H1 (cell line): ENCODE data around the gene HMGCS2. TPM values are rescaled to one million over a fixed set of nuclear protein-coding genes. Genes with fewer than 3 reads are reported as not detected.

Source experiments
- CTCF ChIA-PET: fragments of 300-600 bp; sonication (Branson Sonifier 250); formaldehyde crosslinking; loops from one replicate; lab custom pipeline; 2021; ENCODE audit not compliant: partially characterized antibody; lab: Charles Lee
- POLR2A ChIA-PET: fragments of 300-600 bp; sonication (Branson Sonifier 250); formaldehyde crosslinking; loops from one replicate; lab custom pipeline; 2021; ENCODE audit warnings: inconsistent platforms; ENCODE audit not compliant: partially characterized antibody; lab: Charles Lee
- DNase-seq, 2 experiments: peaks; one replicate each; pipeline versions ENCODE4 v3.0.0 to v3.0.0-alpha.2; 2010 to 2022; ENCODE audit warnings: low spot score in 2 of 2, low read depth in 1 of 2, mixed read lengths in 1 of 2
- FAIRE-seq: peaks from 2 replicates; lab custom pipeline; 2011; peaks lifted over from hg19 to GRCh38; lab: Jason Lieb, UNC
- H2AFZ ChIP-seq: 2 replicates; pipeline ENCODE4 v1.8.1; 2012; ENCODE audit warnings: low read length, inconsistent platforms
- H2AK5ac ChIP-seq: 2 replicates; pipeline ENCODE4 v1.6.1; 2013; ENCODE audit warnings: low read depth, low read length
- H2BK120ac ChIP-seq: replicated peaks from 2 replicates; pipeline ENCODE3; 2013; ENCODE audit warnings: low read depth, low read length, inconsistent platforms
- H2BK12ac ChIP-seq: 2 replicates; pipeline ENCODE4 v1.6.1; 2013; ENCODE audit warnings: low read depth, low read length
- H2BK15ac ChIP-seq: 2 replicates; pipeline ENCODE4 v1.6.1; 2013; ENCODE audit warnings: low read length
- H2BK20ac ChIP-seq: 2 replicates; pipeline ENCODE4 v1.6.1; 2013; ENCODE audit warnings: low read length
- H2BK5ac ChIP-seq: 2 replicates; pipeline ENCODE4 v1.6.1; 2013; ENCODE audit warnings: low read depth, low read length
- H3K14ac ChIP-seq: 2 replicates; pipeline ENCODE4 v1.6.1; 2013; ENCODE audit warnings: inconsistent platforms; ENCODE audit not compliant: insufficient read length
- H3K18ac ChIP-seq: 2 replicates; pipeline ENCODE4 v1.6.1; 2013; ENCODE audit warnings: low read length; ENCODE audit errors: extremely low read depth
- H3K23ac ChIP-seq: 2 replicates; pipeline ENCODE4 v1.6.1; 2013; ENCODE audit warnings: inconsistent platforms; ENCODE audit not compliant: insufficient read length
- H3K23me2 ChIP-seq: 2 replicates; pipeline ENCODE4 v1.6.1; 2013; ENCODE audit warnings: low read depth, low read length
- H3K27ac ChIP-seq: 2 replicates; pipeline ENCODE4 v1.6.1; 2011; ENCODE audit warnings: low read depth, low read length, inconsistent platforms
- H3K27me3 ChIP-seq, 4 experiments: replicated peaks in 1 of 4; 1 replicate in 1 of 4; 2 replicates in 3 of 4; pipeline versions ENCODE4 v1.6.1 to v1.8.1; 2011 to 2013; ENCODE audit warnings: low read length in 3 of 4, mild to moderate bottlenecking in 3 of 4, inconsistent platforms in 2 of 4, mixed read lengths in 2 of 4, moderate library complexity in 1 of 4; ENCODE audit not compliant: control insufficient read depth in 3 of 4, insufficient read depth in 3 of 4; ENCODE audit errors: extremely low read depth in 1 of 4
- H3K36me3 ChIP-seq, 4 experiments: 2 replicates each; pipeline versions ENCODE4 v1.6.1 to v1.8.1; 2011 to 2013; ENCODE audit warnings: mild to moderate bottlenecking in 4 of 4, low read length in 3 of 4, moderate library complexity in 2 of 4, control low read depth in 1 of 4, inconsistent platforms in 1 of 4; ENCODE audit not compliant: insufficient read depth in 4 of 4, control insufficient read depth in 2 of 4
- H3K4ac ChIP-seq: replicated peaks from 2 replicates; pipeline ENCODE3; 2013; ENCODE audit warnings: low read length, low read depth, mixed read lengths, inconsistent platforms; ENCODE audit not compliant: insufficient read length
- H3K4me1 ChIP-seq, 4 experiments: replicated peaks in 1 of 4; 1 replicate in 1 of 4; 2 replicates in 3 of 4; pipeline versions ENCODE4 v1.6.1 to v1.8.1; 2011 to 2013; ENCODE audit warnings: low read length in 3 of 4, inconsistent platforms in 2 of 4, mixed read lengths in 1 of 4; ENCODE audit not compliant: insufficient read depth in 4 of 4, control insufficient read depth in 3 of 4
- H3K4me2 ChIP-seq, 2 experiments: 2 replicates each; pipeline versions ENCODE4 v1.6.1 to v1.8.1; 2011 to 2013; ENCODE audit warnings: low read depth in 2 of 2, low read length in 2 of 2, control low read depth in 1 of 2, inconsistent platforms in 1 of 2, mild to moderate bottlenecking in 1 of 2; ENCODE audit not compliant: insufficient read depth in 1 of 2
- H3K4me3 ChIP-seq, 4 experiments: fragments of 200-600, 300-600 bp in 1 of 4; sonication (generic), shearing (Covaris generic), sonication (Bioruptor Twin) in 1 of 4; 2 replicates each; pipeline versions ENCODE4 v1.5.1 to v1.8.1; 2011 to 2016; ENCODE audit warnings: low read length in 4 of 4, low read depth in 3 of 4, control low read depth in 2 of 4, inconsistent platforms in 2 of 4, mild to moderate bottlenecking in 2 of 4, mixed read lengths in 1 of 4, moderate library complexity in 1 of 4; ENCODE audit not compliant: insufficient read depth in 2 of 4; ENCODE audit errors: extremely low read depth in 1 of 4
- H3K56ac ChIP-seq: replicated peaks from 2 replicates; pipeline ENCODE3; 2013; ENCODE audit warnings: low read depth, mild to moderate bottlenecking, mixed read lengths, low read length, inconsistent platforms; ENCODE audit not compliant: insufficient read length
- H3K79me1 ChIP-seq: 2 replicates; pipeline ENCODE4 v1.6.1; 2013; ENCODE audit warnings: low read depth, low read length, control low read depth
- H3K79me2 ChIP-seq, 2 experiments: 2 replicates each; pipeline versions ENCODE4 v1.6.1 to v1.8.1; 2012 to 2013; ENCODE audit warnings: low read length in 2 of 2, mild to moderate bottlenecking in 2 of 2, inconsistent platforms in 1 of 2; ENCODE audit not compliant: insufficient read depth in 2 of 2, control insufficient read depth in 1 of 2
- H3K9ac ChIP-seq, 4 experiments: replicated peaks in 1 of 4; 1 replicate in 1 of 4; 2 replicates in 3 of 4; pipeline versions ENCODE4 v1.6.1 to v1.8.1; 2011 to 2013; ENCODE audit warnings: low read depth in 3 of 4, low read length in 3 of 4, control low read depth in 2 of 4, mild to moderate bottlenecking in 2 of 4, moderate library complexity in 2 of 4, inconsistent platforms in 1 of 4; ENCODE audit errors: extremely low read depth in 1 of 4
- H3K9me3 ChIP-seq, 2 experiments: 2 replicates each; pipeline versions ENCODE4 v1.6.1 to v1.8.1; 2012 to 2013; ENCODE audit warnings: mild to moderate bottlenecking in 2 of 2, moderate library complexity in 2 of 2, control low read depth in 1 of 2, inconsistent platforms in 1 of 2, low read depth in 1 of 2, low read length in 1 of 2, mixed read lengths in 1 of 2; ENCODE audit not compliant: insufficient read depth in 2 of 2
- H4K20me1 ChIP-seq, 2 experiments: replicated peaks in 1 of 2; 2 replicates each; pipeline versions ENCODE3 to v1.8.1; 2011 to 2013; ENCODE audit warnings: inconsistent platforms in 2 of 2, low read length in 2 of 2, mild to moderate bottlenecking in 1 of 2; ENCODE audit not compliant: insufficient read depth in 2 of 2, control insufficient read depth in 1 of 2
- H4K5ac ChIP-seq: 2 replicates; pipeline ENCODE4 v1.6.1; 2013; ENCODE audit warnings: low read length, low read depth, mixed read lengths, inconsistent platforms; ENCODE audit not compliant: insufficient read length
- H4K8ac ChIP-seq: 2 replicates; pipeline ENCODE4 v1.8.0; 2013; ENCODE audit warnings: mild to moderate bottlenecking, moderate library complexity, low read length, inconsistent platforms; ENCODE audit not compliant: insufficient read depth; ENCODE audit errors: extremely low read depth
- H4K91ac ChIP-seq: replicated peaks from 2 replicates; pipeline ENCODE3; 2013; ENCODE audit warnings: low read length, mixed read lengths, inconsistent platforms; ENCODE audit not compliant: insufficient read length
- CEBPB ChIP-seq: IDR thresholded peaks from 2 replicates; pipeline ENCODE4 v1.6.1; 2012; ENCODE audit warnings: low read depth, low read length
- EZH2 ChIP-seq: fragments of 200-600 bp; sonication (generic); IDR thresholded peaks from 2 replicates; pipeline ENCODE4 v1.7.1; 2012; ENCODE audit warnings: low read depth, mild to moderate bottlenecking, moderate library complexity, low read length, inconsistent platforms; ENCODE audit not compliant: severe bottlenecking
- PHF8 ChIP-seq: fragments of 200-600 bp; sonication (generic); conservative IDR thresholded peaks from 2 replicates; pipeline ENCODE4 v1.7.1; 2012; ENCODE audit warnings: low read depth, mild to moderate bottlenecking, inconsistent platforms, low read length, moderate library complexity
- POLR2A ChIP-seq, 2 experiments: IDR thresholded peaks; 1 replicate in 1 of 2; 2 replicates in 1 of 2; pipeline ENCODE4 v1.6.1; 2011; ENCODE audit warnings: low read depth in 2 of 2, low read length in 2 of 2, mild to moderate bottlenecking in 2 of 2; ENCODE audit errors: control extremely low read depth in 1 of 2
- RBBP5 ChIP-seq: IDR thresholded peaks from 2 replicates; pipeline ENCODE4 v1.7.1; 2012; ENCODE audit warnings: low read depth, mild to moderate bottlenecking, inconsistent platforms, low read length, moderate library complexity, borderline replicate concordance
- SAP30 ChIP-seq: fragments of 300-600 bp; sonication (generic); IDR thresholded peaks from 2 replicates; pipeline ENCODE4 v1.7.1; 2012; ENCODE audit warnings: low read length, moderate library complexity, mild to moderate bottlenecking, inconsistent platforms; ENCODE audit not compliant: insufficient read depth, insufficient replicate concordance
- SP2 ChIP-seq: IDR thresholded peaks from 2 replicates; pipeline ENCODE4 v1.6.1; 2012; ENCODE audit warnings: mild to moderate bottlenecking, low read length, inconsistent platforms
- TAF1 ChIP-seq: IDR thresholded peaks from 2 replicates; pipeline ENCODE4 v1.6.1; 2011; ENCODE audit warnings: mild to moderate bottlenecking, low read depth, low read length
- TAF7 ChIP-seq: optimal IDR thresholded peaks from 2 replicates; pipeline ENCODE3; 2011; ENCODE audit warnings: low read depth, mild to moderate bottlenecking, inconsistent platforms, low read length, moderate library complexity, borderline replicate concordance
- WGBS, 2 experiments: shearing (Covaris generic) in 1 of 2; methylation state at CpG; one replicate each; pipeline versions ENCODE4 v1.1.6 to v1.1.7; 2013 to 2015; ENCODE audit warnings: low lambda C conversion rate in 2 of 2, mixed read lengths in 2 of 2, inconsistent platforms in 1 of 2, low coverage in 1 of 2, missing lambda C conversion rate in 1 of 2; ENCODE audit not compliant: insufficient replicate concordance in 2 of 2, insufficient coverage in 1 of 2, insufficient read length in 1 of 2; ENCODE audit errors: extremely low coverage in 1 of 2, missing lambda C conversion rate in 1 of 2; 5-methylcytosine and 5-hydroxymethylcytosine counted together
- polyA plus RNA-seq, 7 experiments: library from polyadenylated mRNA; depleted of rRNA in 3 of 7; stranded (reverse) in 5 of 7; unstranded in 2 of 7; fragments of >200 nt in 5 of 7; fragments of 200-250 nt in 2 of 7; gene quantifications; 1 replicate in 5 of 7; 2 replicates in 1 of 7; 4 replicates in 1 of 7; pipeline versions ENCODE4 v1.2.1 to v1.2.3, GENCODE V29; 2011 to 2013; ENCODE audit warnings: missing spikeins in 2 of 7, mixed read lengths in 2 of 7
- total RNA-seq: library from RNA; stranded (reverse); fragmentation: NEBNext Ultra II Directional; extraction: Animal tissue kit (Norgen Biotek cat#: 25700); gene quantifications from 2 replicates; pipeline ENCODE4 v1.2.1, GENCODE V29; 2021
- TF ChIP-seq, protein P1 (sequence below), 3 experiments: IDR thresholded peaks; 1 replicate in 2 of 3; 2 replicates in 1 of 3; pipeline versions ENCODE4 v1.5.1 to v1.6.1; 2011; ENCODE audit warnings: low read length in 3 of 3, mild to moderate bottlenecking in 3 of 3, inconsistent platforms in 2 of 3, low read depth in 1 of 3, moderate library complexity in 1 of 3; ENCODE audit not compliant: insufficient read depth in 1 of 3; ENCODE audit errors: control extremely low read depth in 1 of 3

HMGCS2 gene
- total and polyA plus RNA-seq, 2 of the 8 experiments (the other 6 are each of a cell fraction or from before 2014, with no cell fraction given), result not detected

DNA sequence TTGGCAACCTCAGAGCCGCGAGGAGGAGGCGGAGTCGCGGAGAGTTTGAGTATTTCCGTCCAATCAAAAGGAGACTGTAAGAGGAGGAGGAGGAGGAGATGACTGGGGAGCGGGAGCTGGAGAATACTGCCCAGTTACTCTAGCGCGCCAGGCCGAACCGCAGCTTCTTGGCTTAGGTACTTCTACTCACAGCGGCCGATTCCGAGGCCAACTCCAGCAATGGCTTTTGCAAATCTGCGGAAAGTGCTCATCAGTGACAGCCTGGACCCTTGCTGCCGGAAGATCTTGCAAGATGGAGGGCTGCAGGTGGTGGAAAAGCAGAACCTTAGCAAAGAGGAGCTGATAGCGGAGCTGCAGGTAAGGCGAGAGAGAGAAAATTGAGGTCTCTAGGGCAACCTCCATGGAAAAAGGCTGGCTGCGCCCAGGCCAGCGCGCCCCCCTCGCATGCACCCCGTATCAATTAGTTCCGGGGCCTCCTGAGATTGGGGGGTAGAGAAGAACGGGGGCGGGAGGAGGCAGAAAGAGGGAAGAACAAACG, 56.8 kb downstream of the HMGCS2 start, which contains the start of gene PHGDH:
PHGDH (plus strand) TSS at position 131 of the 538 bp plus-strand sequence; CDS start at position 220, 89 bp downstream.
- Histone ChIP-seq H3K79me1 (peaks cover 13% of the 10 kb centered on the region), H3K27me3 (no peaks in the 10 kb centered on the region), H3K4me3 (peak within 1 kb of the TSS; percentile 85 to 99 (median 99)), H3K18ac (peak within 1 kb of the TSS; percentile 93), H3K4me2 (peak within 1 kb of the TSS; percentile 87 to 95), H2BK5ac (peak within 1 kb of the TSS; percentile 95), H2AFZ (no peak within 1 kb of the TSS), H4K91ac (peak within 1 kb of the TSS; percentile 94), H3K9me3 (no peaks in the 10 kb centered on the region), H3K4ac (peak within 1 kb of the TSS; percentile 99), H2BK120ac (peak within 1 kb of the TSS; percentile 77), H2BK15ac (no peak within 1 kb of the TSS; the same call in 1 of the 2 replicates), H2BK20ac (no peak within 1 kb of the TSS), H4K5ac (peak within 1 kb of the TSS; percentile 99), H3K36me3 (peaks cover 0 to 25% (median 0%) of the 10 kb centered on the region in 4 experiments; a peak in 1 of 8 replicates), H3K4me1 (peaks cover 14 to 32% (median 20%) of the 10 kb centered on the region in 4 experiments), H3K27ac (peak within 1 kb of the TSS; percentile 89), H4K20me1 (peaks cover 26 to 27% of the 10 kb centered on the region in 2 experiments), H3K23me2 (peaks cover 12% of the 10 kb centered on the region), H3K9ac (peak within 1 kb of the TSS; percentile 88 to 97 (median 94)), H3K23ac (no peak within 1 kb of the TSS), H2BK12ac (peak within 1 kb of the TSS; percentile 89), H2AK5ac (peak within 1 kb of the TSS; percentile 79), H3K56ac (peak within 1 kb of the TSS; percentile 93), H3K79me2 (peaks cover 38 to 50% of the 10 kb centered on the region in 2 experiments), H3K14ac (peak within 1 kb of the TSS; percentile 70), H4K8ac (peak within 1 kb of the TSS; percentile 97)
- ChIA-PET POLR2A (interaction anchor here (0.7 to 9.5 kb wide), 34 partner anchors 9 to 157 kb away, joined by 3 to 425 read pairs (median 7); partner anchors contain the start of genes HMGCS2 and ZNF697), CTCF (interaction anchor here (0.7 to 7.5 kb wide), 6 partner anchors 13 to 95 kb away, joined by 3 to 67 read pairs (median 4); no protein-coding TSS in a partner anchor)
- peak in 1 of 2 experiments; percentile 83 for DNase-seq
- 1% methylated on average over 22 of the region's 27 CpGs; no CpG with 5 or more reads in 1 of the 2 experiments for WGBS, 2 experiments
- FAIRE-seq, result peak; percentile 19
- TF ChIP-seq, protein P1, sequence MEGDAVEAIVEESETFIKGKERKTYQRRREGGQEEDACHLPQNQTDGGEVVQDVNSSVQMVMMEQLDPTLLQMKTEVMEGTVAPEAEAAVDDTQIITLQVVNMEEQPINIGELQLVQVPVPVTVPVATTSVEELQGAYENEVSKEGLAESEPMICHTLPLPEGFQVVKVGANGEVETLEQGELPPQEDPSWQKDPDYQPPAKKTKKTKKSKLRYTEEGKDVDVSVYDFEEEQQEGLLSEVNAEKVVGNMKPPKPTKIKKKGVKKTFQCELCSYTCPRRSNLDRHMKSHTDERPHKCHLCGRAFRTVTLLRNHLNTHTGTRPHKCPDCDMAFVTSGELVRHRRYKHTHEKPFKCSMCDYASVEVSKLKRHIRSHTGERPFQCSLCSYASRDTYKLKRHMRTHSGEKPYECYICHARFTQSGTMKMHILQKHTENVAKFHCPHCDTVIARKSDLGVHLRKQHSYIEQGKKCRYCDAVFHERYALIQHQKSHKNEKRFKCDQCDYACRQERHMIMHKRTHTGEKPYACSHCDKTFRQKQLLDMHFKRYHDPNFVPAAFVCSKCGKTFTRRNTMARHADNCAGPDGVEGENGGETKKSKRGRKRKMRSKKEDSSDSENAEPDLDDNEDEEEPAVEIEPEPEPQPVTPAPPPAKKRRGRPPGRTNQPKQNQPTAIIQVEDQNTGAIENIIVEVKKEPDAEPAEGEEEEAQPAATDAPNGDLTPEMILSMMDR (IDR thresholded peaks at IDR 0.05; ENCODE audit: control extremely low read depth in 1 of 3, insufficient read depth in 1 of 3, low read depth in 1 of 3, low read length in 3 of 3), result no peak
- TF ChIP-seq TAF7 (peak; percentile 94), SAP30 (peak; percentile 94), EZH2 (no peak), PHF8 (peak; percentile 85), SP2 (no peak), POLR2A (IDR thresholded peaks at IDR 0.05; ENCODE audit: control extremely low read depth in 1 of 2, low read depth in 2 of 2, low read length in 2 of 2) (peak; percentile 88 to 99), RBBP5 (peak; percentile 57; the same call in 1 of the 2 replicates), TAF1 (peak; percentile 99), CEBPB (peak; percentile 70)
